H1 (cell line): ENCODE data around the gene PGBD5. TPM values are rescaled to one million over a fixed set of nuclear protein-coding genes. Genes with fewer than 3 reads are reported as not detected.

Source experiments
- CTCF ChIA-PET: fragments of 300-600 bp; sonication (Branson Sonifier 250); formaldehyde crosslinking; loops from one replicate; lab custom pipeline; 2021; ENCODE audit not compliant: partially characterized antibody; lab: Charles Lee
- POLR2A ChIA-PET: fragments of 300-600 bp; sonication (Branson Sonifier 250); formaldehyde crosslinking; loops from one replicate; lab custom pipeline; 2021; ENCODE audit warnings: inconsistent platforms; ENCODE audit not compliant: partially characterized antibody; lab: Charles Lee
- DNase-seq, 2 experiments: peaks; one replicate each; pipeline versions ENCODE4 v3.0.0 to v3.0.0-alpha.2; 2010 to 2022; ENCODE audit warnings: low spot score in 2 of 2, low read depth in 1 of 2, mixed read lengths in 1 of 2
- FAIRE-seq: peaks from 2 replicates; lab custom pipeline; 2011; peaks lifted over from hg19 to GRCh38; lab: Jason Lieb, UNC
- H2AFZ ChIP-seq: 2 replicates; pipeline ENCODE4 v1.8.1; 2012; ENCODE audit warnings: low read length, inconsistent platforms
- H2AK5ac ChIP-seq: 2 replicates; pipeline ENCODE4 v1.6.1; 2013; ENCODE audit warnings: low read depth, low read length
- H2BK120ac ChIP-seq: replicated peaks from 2 replicates; pipeline ENCODE3; 2013; ENCODE audit warnings: low read depth, low read length, inconsistent platforms
- H2BK12ac ChIP-seq: 2 replicates; pipeline ENCODE4 v1.6.1; 2013; ENCODE audit warnings: low read depth, low read length
- H2BK15ac ChIP-seq: 2 replicates; pipeline ENCODE4 v1.6.1; 2013; ENCODE audit warnings: low read length
- H2BK20ac ChIP-seq: 2 replicates; pipeline ENCODE4 v1.6.1; 2013; ENCODE audit warnings: low read length
- H2BK5ac ChIP-seq: 2 replicates; pipeline ENCODE4 v1.6.1; 2013; ENCODE audit warnings: low read depth, low read length
- H3K14ac ChIP-seq: 2 replicates; pipeline ENCODE4 v1.6.1; 2013; ENCODE audit warnings: inconsistent platforms; ENCODE audit not compliant: insufficient read length
- H3K18ac ChIP-seq: 2 replicates; pipeline ENCODE4 v1.6.1; 2013; ENCODE audit warnings: low read length; ENCODE audit errors: extremely low read depth
- H3K23ac ChIP-seq: 2 replicates; pipeline ENCODE4 v1.6.1; 2013; ENCODE audit warnings: inconsistent platforms; ENCODE audit not compliant: insufficient read length
- H3K23me2 ChIP-seq: 2 replicates; pipeline ENCODE4 v1.6.1; 2013; ENCODE audit warnings: low read depth, low read length
- H3K27ac ChIP-seq: 2 replicates; pipeline ENCODE4 v1.6.1; 2011; ENCODE audit warnings: low read depth, low read length, inconsistent platforms
- H3K27me3 ChIP-seq, 4 experiments: replicated peaks in 1 of 4; 1 replicate in 1 of 4; 2 replicates in 3 of 4; pipeline versions ENCODE4 v1.6.1 to v1.8.1; 2011 to 2013; ENCODE audit warnings: low read length in 3 of 4, mild to moderate bottlenecking in 3 of 4, inconsistent platforms in 2 of 4, mixed read lengths in 2 of 4, moderate library complexity in 1 of 4; ENCODE audit not compliant: control insufficient read depth in 3 of 4, insufficient read depth in 3 of 4; ENCODE audit errors: extremely low read depth in 1 of 4
- H3K36me3 ChIP-seq, 4 experiments: 2 replicates each; pipeline versions ENCODE4 v1.6.1 to v1.8.1; 2011 to 2013; ENCODE audit warnings: mild to moderate bottlenecking in 4 of 4, low read length in 3 of 4, moderate library complexity in 2 of 4, control low read depth in 1 of 4, inconsistent platforms in 1 of 4; ENCODE audit not compliant: insufficient read depth in 4 of 4, control insufficient read depth in 2 of 4
- H3K4ac ChIP-seq: replicated peaks from 2 replicates; pipeline ENCODE3; 2013; ENCODE audit warnings: low read length, low read depth, mixed read lengths, inconsistent platforms; ENCODE audit not compliant: insufficient read length
- H3K4me1 ChIP-seq, 4 experiments: replicated peaks in 1 of 4; 1 replicate in 1 of 4; 2 replicates in 3 of 4; pipeline versions ENCODE4 v1.6.1 to v1.8.1; 2011 to 2013; ENCODE audit warnings: low read length in 3 of 4, inconsistent platforms in 2 of 4, mixed read lengths in 1 of 4; ENCODE audit not compliant: insufficient read depth in 4 of 4, control insufficient read depth in 3 of 4
- H3K4me2 ChIP-seq, 2 experiments: 2 replicates each; pipeline versions ENCODE4 v1.6.1 to v1.8.1; 2011 to 2013; ENCODE audit warnings: low read depth in 2 of 2, low read length in 2 of 2, control low read depth in 1 of 2, inconsistent platforms in 1 of 2, mild to moderate bottlenecking in 1 of 2; ENCODE audit not compliant: insufficient read depth in 1 of 2
- H3K4me3 ChIP-seq, 4 experiments: fragments of 200-600, 300-600 bp in 1 of 4; sonication (generic), shearing (Covaris generic), sonication (Bioruptor Twin) in 1 of 4; 2 replicates each; pipeline versions ENCODE4 v1.5.1 to v1.8.1; 2011 to 2016; ENCODE audit warnings: low read length in 4 of 4, low read depth in 3 of 4, control low read depth in 2 of 4, inconsistent platforms in 2 of 4, mild to moderate bottlenecking in 2 of 4, mixed read lengths in 1 of 4, moderate library complexity in 1 of 4; ENCODE audit not compliant: insufficient read depth in 2 of 4; ENCODE audit errors: extremely low read depth in 1 of 4
- H3K56ac ChIP-seq: replicated peaks from 2 replicates; pipeline ENCODE3; 2013; ENCODE audit warnings: low read depth, mild to moderate bottlenecking, mixed read lengths, low read length, inconsistent platforms; ENCODE audit not compliant: insufficient read length
- H3K79me1 ChIP-seq: 2 replicates; pipeline ENCODE4 v1.6.1; 2013; ENCODE audit warnings: low read depth, low read length, control low read depth
- H3K79me2 ChIP-seq, 2 experiments: 2 replicates each; pipeline versions ENCODE4 v1.6.1 to v1.8.1; 2012 to 2013; ENCODE audit warnings: low read length in 2 of 2, mild to moderate bottlenecking in 2 of 2, inconsistent platforms in 1 of 2; ENCODE audit not compliant: insufficient read depth in 2 of 2, control insufficient read depth in 1 of 2
- H3K9ac ChIP-seq, 4 experiments: replicated peaks in 1 of 4; 1 replicate in 1 of 4; 2 replicates in 3 of 4; pipeline versions ENCODE4 v1.6.1 to v1.8.1; 2011 to 2013; ENCODE audit warnings: low read depth in 3 of 4, low read length in 3 of 4, control low read depth in 2 of 4, mild to moderate bottlenecking in 2 of 4, moderate library complexity in 2 of 4, inconsistent platforms in 1 of 4; ENCODE audit errors: extremely low read depth in 1 of 4
- H3K9me3 ChIP-seq, 2 experiments: 2 replicates each; pipeline versions ENCODE4 v1.6.1 to v1.8.1; 2012 to 2013; ENCODE audit warnings: mild to moderate bottlenecking in 2 of 2, moderate library complexity in 2 of 2, control low read depth in 1 of 2, inconsistent platforms in 1 of 2, low read depth in 1 of 2, low read length in 1 of 2, mixed read lengths in 1 of 2; ENCODE audit not compliant: insufficient read depth in 2 of 2
- H4K20me1 ChIP-seq, 2 experiments: replicated peaks in 1 of 2; 2 replicates each; pipeline versions ENCODE3 to v1.8.1; 2011 to 2013; ENCODE audit warnings: inconsistent platforms in 2 of 2, low read length in 2 of 2, mild to moderate bottlenecking in 1 of 2; ENCODE audit not compliant: insufficient read depth in 2 of 2, control insufficient read depth in 1 of 2
- H4K5ac ChIP-seq: 2 replicates; pipeline ENCODE4 v1.6.1; 2013; ENCODE audit warnings: low read length, low read depth, mixed read lengths, inconsistent platforms; ENCODE audit not compliant: insufficient read length
- H4K8ac ChIP-seq: 2 replicates; pipeline ENCODE4 v1.8.0; 2013; ENCODE audit warnings: mild to moderate bottlenecking, moderate library complexity, low read length, inconsistent platforms; ENCODE audit not compliant: insufficient read depth; ENCODE audit errors: extremely low read depth
- H4K91ac ChIP-seq: replicated peaks from 2 replicates; pipeline ENCODE3; 2013; ENCODE audit warnings: low read length, mixed read lengths, inconsistent platforms; ENCODE audit not compliant: insufficient read length
- CBX8 ChIP-seq: fragments of 300-800, 300-1000 bp; sonication (generic); IDR thresholded peaks from 2 replicates; pipeline ENCODE4 v1.7.1; 2016; ENCODE audit warnings: low read depth, low read length, borderline replicate concordance
- EGR1 ChIP-seq: IDR thresholded peaks from 2 replicates; pipeline ENCODE4 v1.6.1; 2011; ENCODE audit warnings: low read depth, low read length, borderline replicate concordance
- POU5F1 ChIP-seq: IDR thresholded peaks from 2 replicates; pipeline ENCODE4 v1.6.1; 2011; ENCODE audit warnings: low read depth, mild to moderate bottlenecking, low read length, moderate library complexity
- SAP30 ChIP-seq: fragments of 300-600 bp; sonication (generic); IDR thresholded peaks from 2 replicates; pipeline ENCODE4 v1.7.1; 2012; ENCODE audit warnings: low read length, moderate library complexity, mild to moderate bottlenecking, inconsistent platforms; ENCODE audit not compliant: insufficient read depth, insufficient replicate concordance
- SIRT6 ChIP-seq: IDR thresholded peaks from one replicate; pipeline ENCODE4 v1.7.1; 2012; ENCODE audit warnings: low read length, inconsistent platforms
- SP4 ChIP-seq: IDR thresholded peaks from 2 replicates; pipeline ENCODE4 v1.6.1; 2012; ENCODE audit warnings: low read length, inconsistent platforms
- WGBS, 2 experiments: shearing (Covaris generic) in 1 of 2; methylation state at CpG; one replicate each; pipeline versions ENCODE4 v1.1.6 to v1.1.7; 2013 to 2015; ENCODE audit warnings: low lambda C conversion rate in 2 of 2, mixed read lengths in 2 of 2, inconsistent platforms in 1 of 2, low coverage in 1 of 2, missing lambda C conversion rate in 1 of 2; ENCODE audit not compliant: insufficient replicate concordance in 2 of 2, insufficient coverage in 1 of 2, insufficient read length in 1 of 2; ENCODE audit errors: extremely low coverage in 1 of 2, missing lambda C conversion rate in 1 of 2; 5-methylcytosine and 5-hydroxymethylcytosine counted together
- polyA plus RNA-seq, 7 experiments: library from polyadenylated mRNA; depleted of rRNA in 3 of 7; stranded (reverse) in 5 of 7; unstranded in 2 of 7; fragments of >200 nt in 5 of 7; fragments of 200-250 nt in 2 of 7; gene quantifications; 1 replicate in 5 of 7; 2 replicates in 1 of 7; 4 replicates in 1 of 7; pipeline versions ENCODE4 v1.2.1 to v1.2.3, GENCODE V29; 2011 to 2013; ENCODE audit warnings: missing spikeins in 2 of 7, mixed read lengths in 2 of 7
- total RNA-seq: library from RNA; stranded (reverse); fragmentation: NEBNext Ultra II Directional; extraction: Animal tissue kit (Norgen Biotek cat#: 25700); gene quantifications from 2 replicates; pipeline ENCODE4 v1.2.1, GENCODE V29; 2021

The PGBD5 gene
- total and polyA plus RNA-seq, 2 of the 8 experiments (the other 6 are each of a cell fraction or from before 2014, with no cell fraction given): 16.3 to 18.4 TPM

GRCh38 chr1:230351514-230351913 is 74.6 kb downstream of the PGBD5 start:
- no peak for FAIRE-seq
- Histone ChIP-seq H2BK12ac (no peak overlapping the region), H3K56ac (no peak overlapping the region), H3K23me2 (no peaks in the 10 kb centered on the region), H4K5ac (no peak overlapping the region), H3K9me3 (no peaks in the 10 kb centered on the region), H3K4me3 (no peak overlapping the region), H3K18ac (no peak overlapping the region), H4K91ac (no peak overlapping the region), H4K8ac (no peak overlapping the region), H2BK20ac (no peak overlapping the region), H2BK5ac (no peak overlapping the region), H3K27me3 (no peaks in the 10 kb centered on the region), H3K79me1 (no peaks in the 10 kb centered on the region; the same call in 1 of the 2 replicates), H4K20me1 (peaks cover 0 to 5% of the 10 kb centered on the region in 2 experiments), H3K9ac (no peak overlapping the region), H2AK5ac (no peak overlapping the region), H3K36me3 (peaks cover 5 to 11% (median 8%) of the 10 kb centered on the region in 4 experiments; a peak in 7 of 8 replicates), H3K4me1 (no peaks in the 10 kb centered on the region), H3K79me2 (no peaks in the 10 kb centered on the region), H2AFZ (no peak overlapping the region), H3K27ac (no peak overlapping the region), H3K4ac (no peak overlapping the region), H2BK120ac (no peak overlapping the region), H3K23ac (no peak overlapping the region), H3K14ac (no peak overlapping the region), H3K4me2 (no peak overlapping the region), H2BK15ac (no peak overlapping the region)
- ChIA-PET POLR2A (no interaction called here), CTCF (interaction anchor here (0.6 kb wide), 1 partner anchor 268 kb away, joined by 3 read pairs; no protein-coding TSS in a partner anchor)
- no peak for DNase-seq
- 93% methylated on average over 2 of the region's 2 CpGs; no CpG with 5 or more reads in 1 of the 2 experiments for WGBS, 2 experiments
- TF ChIP-seq SAP30 (no peak), POU5F1 (no peak), CBX8 (no peak), SIRT6 (no peak), SP4 (no peak), EGR1 (no peak)
